HCEC 1CT (cell line): Measurements from ENCODE around the gene CRYBG2.
"Not testable (repeated sequence)": the region's sequence is repeated elsewhere in the genome, so short reads cannot be mapped to it uniquely, and the experiment has no call there.

Experiments used
- DNase-seq: peaks from one replicate; pipeline ENCODE4 v3.0.0-alpha.2; 2017

CRYBG2 gene

DNA sequence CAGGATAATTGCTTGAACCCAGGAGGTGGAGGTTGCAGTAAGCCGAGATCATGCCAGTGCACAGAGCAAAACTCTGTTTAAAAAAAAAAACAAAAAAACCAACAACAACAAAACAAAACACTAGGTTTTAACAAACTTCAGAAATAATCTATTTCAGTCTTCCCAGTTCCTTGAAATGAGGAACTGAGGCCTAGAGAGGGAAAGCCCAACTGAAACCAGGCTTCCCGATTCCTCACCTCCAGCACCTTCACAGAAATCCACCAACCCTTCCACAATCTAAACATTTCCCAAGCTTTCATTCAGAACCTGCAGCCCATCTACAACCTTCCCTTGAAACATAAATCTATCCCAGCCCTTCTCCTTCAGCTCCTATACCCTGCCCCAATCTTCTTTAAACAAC, 36.8 kb downstream of the CRYBG2 start:
- no peak for DNase-seq

DNA sequence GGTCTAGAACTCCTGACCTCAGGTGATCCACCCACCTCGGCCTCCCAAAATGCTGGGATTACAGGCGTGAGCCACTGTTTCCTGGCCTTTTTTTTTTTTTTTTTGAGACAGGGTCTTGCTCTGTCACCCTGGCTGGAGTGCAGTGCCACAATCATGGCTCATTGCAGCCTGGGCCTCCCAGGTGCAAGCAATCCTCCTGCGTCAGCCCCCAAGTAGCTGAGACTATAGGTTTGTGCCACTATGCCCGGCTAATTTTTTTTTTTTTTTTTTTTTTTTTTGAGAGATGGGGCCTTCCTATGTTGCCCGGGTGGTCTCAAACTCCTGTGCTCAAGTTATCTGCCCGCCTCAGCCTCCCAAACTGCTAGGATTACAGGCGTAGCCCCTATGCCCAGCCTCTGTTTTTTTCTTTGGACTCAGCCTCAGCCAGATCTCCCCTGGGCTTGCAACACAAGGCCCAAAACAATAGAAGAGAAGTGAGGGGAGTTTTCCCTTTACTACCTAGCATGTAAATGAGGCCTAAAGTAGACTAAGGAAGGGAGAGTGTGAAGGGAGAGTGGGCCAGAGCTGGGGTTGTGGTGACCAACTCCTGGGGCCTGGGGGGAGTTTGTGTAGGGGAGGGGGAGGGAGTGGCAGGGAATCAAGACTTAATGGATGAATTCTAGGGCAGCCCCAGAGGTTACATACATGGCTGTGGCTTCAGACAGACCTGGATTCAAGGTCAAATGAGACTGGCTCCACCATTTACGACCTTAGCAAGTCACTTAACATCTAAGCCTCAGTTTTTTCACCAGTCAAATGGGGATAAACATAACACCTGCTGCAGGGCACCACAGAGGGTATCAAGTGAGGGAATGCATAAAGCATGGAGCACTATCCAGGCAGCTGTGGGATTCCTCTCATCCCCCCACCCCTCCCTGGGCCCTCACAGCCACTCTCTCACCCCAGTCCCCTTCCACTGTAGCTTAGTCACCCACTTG, 37.8 kb downstream of the CRYBG2 start:
- no peak for DNase-seq

GRCh38 chr1:26314501-26314900, 39.4 kb downstream of the CRYBG2 start:
- no peak for DNase-seq

DNA sequence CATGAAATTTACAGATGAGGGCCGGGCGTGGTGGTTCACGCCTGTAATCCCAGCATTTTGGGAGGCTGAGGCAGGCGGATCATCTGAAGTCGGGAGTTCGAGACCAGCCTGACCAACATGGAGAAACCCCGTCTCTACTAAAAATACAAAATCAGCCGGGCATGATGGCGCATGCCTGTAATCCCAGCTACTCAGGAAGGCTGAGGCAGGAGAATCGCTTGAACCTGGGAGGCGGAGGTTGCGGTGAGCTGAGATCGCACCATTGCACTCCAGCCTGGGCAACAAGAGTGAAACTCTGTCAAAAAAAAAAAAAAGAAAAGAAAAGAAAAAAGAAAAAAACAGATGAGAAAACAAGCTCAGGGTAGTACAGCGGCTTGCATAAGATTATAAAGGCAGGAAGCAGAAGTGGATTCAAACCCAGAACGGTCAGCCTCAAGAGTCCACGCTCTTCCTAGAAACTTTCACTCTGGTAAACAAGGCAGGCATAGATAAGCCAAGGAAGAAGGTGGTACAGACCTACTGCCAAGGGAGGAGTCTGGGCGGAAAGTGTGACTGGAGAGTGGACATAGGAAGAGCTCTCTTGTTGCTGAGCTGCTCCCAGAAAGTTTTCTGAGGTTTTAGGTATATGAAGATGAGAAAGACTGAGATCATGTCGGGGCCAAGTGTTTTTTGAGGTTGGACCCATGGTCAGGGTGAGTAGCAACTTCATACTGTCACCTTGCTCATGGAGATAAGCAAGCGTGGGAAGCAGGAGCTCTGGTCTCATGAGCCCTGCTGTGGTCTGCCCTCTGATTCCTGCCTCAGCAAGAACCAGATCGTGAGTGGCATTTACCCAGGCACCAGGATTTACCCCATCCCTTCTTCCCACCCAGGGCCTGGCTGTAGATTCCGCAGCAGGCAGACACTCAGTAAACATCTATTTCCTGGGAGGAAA, 45.7 kb downstream of the CRYBG2 start:
- not testable (repeated sequence) for DNase-seq

- DNase-seq: no peak
Measured at GRCh38 chr1:26307363-26307781, 46.6 kb downstream of the CRYBG2 start.

GRCh38 chr1:26306290-26307229, 47.4 kb downstream of the CRYBG2 start, which contains the start of gene UBXN11:
UBXN11 (minus strand) TSS chr1:26306636; CDS start chr1:26302883, 3,753 bp downstream.
- DNase-seq: peak; percentile 93

- no peak for DNase-seq
Measured at GRCh38 chr1:26305667-26306289, 48.2 kb downstream of the CRYBG2 start.

DNA sequence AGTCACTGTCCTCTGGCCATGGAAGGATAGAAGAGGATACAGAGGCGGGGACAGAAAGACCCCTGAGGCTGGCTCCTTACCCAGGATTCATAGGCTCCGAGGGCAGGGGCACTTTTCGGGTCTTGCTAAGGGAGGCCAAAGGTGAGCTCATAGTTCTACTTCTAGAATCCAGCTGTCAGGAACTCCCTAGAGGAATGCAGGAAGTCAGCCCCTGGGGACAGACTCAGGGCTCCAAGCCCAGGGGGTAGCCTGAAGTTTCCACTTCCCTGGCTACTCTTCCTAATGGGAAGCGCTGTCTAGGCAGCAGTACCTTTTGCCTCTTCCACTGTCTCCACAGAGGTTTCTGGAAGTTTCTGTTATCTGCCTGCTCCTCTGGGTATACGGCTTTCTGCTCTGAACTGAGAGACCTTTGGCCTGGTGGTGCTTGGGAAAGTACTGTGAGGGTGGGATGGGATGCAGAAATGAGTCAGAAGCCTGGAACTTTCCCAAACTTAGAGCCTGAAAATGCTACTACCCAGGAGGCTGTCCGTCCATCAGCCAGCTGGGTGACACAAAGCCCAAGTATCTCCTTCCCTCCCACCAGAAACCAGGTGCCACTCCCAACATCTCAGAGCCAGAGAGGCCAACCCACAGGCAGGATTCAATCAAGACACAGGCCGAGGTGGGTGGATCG, 51.1 kb downstream of the CRYBG2 start:
- peak; percentile 80 for DNase-seq

- DNase-seq: no peak
Measured at GRCh38 chr1:26300578-26301275, 53.2 kb downstream of the CRYBG2 start.

DNA sequence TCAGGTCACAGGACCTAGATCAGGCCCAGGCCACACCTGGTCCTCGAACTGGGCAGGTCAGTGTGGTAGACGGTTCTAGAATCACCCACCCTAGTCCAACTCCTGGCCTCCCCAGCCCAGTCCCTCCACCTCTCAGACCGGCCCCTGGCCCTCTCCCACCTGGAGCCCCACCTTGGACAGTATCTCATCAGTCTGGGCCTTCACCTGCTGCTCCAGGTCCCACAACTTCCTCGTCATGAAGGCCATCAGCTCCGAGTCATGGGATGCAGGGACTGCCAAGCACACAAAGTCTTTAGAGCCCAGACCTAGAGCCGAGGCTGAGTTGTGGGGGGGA, 56.2 kb downstream of the CRYBG2 start:
- DNase-seq: no peak

DNA sequence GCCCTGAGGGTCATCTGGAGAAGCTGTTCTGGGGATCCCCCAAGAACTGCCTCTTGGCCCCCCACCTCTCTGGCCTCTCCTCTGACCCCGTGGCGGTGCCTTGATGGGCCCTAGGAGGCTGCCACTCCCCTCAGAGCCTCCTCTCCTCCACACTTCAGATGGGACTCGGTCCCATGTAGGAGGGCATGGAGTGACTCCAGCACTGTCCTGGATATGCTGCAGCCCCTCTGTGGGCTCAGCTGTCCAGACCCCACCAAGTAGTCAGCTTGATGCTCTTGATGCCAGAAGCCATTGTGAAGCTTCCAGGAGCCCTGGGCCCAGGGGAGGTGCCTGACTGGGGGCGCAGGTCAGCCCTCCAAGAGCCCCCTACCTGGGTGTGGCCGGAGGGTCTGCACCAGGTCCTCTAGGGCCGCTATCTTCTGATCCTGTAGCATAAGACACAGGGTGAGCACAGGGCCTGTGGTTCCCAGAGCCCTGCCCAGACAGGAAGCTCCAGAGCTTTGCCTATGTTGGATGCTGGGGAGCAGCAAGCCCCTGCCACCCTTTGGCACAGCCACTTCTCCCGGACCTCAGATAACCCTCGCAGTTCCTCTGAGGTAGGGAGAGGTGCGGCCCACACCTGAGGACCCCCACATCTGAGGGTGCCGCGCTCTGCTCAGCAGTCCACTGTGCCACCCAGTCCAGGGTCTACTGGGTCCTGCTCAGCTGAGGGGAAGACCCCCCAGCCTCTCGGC, 56.7 kb downstream of the CRYBG2 start:
- no peak for DNase-seq

- no peak for DNase-seq
Measured at GRCh38 chr1:26296340-26297056, 57.4 kb downstream of the CRYBG2 start.

- no peak for DNase-seq
Measured at GRCh38 chr1:26295194-26296138, 58.5 kb downstream of the CRYBG2 start.

DNA sequence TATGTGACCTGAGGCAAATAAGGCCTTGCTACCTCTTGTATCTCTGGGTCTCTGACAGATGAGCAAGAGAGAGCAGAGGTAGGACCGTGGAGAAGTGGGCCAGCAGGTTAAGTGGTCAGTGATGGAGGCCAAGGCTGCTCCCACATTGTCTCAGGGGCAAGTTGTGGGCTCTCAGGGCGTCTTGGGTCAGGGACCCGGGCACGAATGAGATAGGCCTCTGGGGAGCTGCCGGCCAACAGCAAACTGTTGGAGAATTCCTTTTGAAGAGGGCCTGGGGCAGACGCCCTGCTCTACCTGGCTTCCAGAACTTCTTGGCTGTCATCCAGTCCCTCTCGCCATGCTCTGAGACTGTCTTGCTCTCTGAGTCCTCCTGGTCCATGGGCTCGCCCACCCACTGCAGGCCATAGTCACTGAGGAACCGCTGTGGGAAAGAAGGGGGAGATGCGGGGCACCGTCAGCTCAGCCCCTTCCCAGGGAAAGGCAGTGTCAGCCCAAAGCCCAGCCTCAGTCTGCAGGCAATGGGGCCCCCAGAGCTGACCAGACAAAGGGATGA, 59.9 kb downstream of the CRYBG2 start:
- DNase-seq: no peak

- DNase-seq: not testable (repeated sequence)
Measured at GRCh38 chr1:26292735-26293134, 61.2 kb downstream of the CRYBG2 start.

- DNase-seq: no peak
Measured at GRCh38 chr1:26291939-26292338, 62.0 kb downstream of the CRYBG2 start.

DNA sequence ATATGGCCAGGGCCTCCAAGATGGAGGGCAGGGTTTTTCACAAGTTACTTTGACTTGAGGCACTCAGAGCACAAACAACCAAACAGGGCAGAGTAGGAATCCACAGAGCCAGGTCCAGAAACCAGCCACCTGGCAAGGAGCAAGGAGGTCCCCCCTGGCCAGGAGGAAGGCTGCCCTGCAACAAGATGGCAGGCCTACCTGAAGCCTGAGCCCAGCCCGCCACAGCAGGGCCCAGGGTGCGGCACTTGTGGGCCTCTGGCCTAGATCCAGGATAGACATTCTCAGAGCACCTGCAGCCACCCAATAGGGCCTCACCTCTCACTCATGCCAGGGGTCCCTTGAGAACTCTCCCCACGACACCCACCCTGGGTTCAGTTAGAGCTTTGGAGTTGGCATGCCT, 62.5 kb downstream of the CRYBG2 start:
- DNase-seq: no peak

DNA sequence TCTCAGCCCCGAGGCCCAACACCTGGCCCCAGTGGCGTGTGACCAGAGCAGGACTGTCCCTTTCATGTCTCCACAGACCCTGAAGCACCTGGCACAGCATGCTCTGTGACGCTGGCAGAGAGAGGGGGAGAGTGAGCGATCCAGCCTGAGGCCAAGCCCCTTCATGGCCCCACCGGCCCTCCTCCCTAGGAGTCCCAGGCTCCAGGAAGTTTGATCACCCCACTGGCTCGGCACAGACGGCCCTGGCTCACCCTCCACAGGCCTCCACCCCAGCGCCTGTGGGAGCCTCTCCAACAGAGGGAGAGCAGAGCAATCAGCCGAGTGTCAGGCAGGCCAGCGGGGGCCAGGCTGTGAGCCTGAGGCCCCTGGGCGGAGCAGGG, 63.1 kb downstream of the CRYBG2 start:
- no peak for DNase-seq
